ENCODE results near the gene CDYL2. TPM values are rescaled to one million over a fixed set of nuclear protein-coding genes. Genes with fewer than 3 reads are reported as not detected.

The CDYL2 gene
- total RNA-seq, 6 donors from 2014 or later, result 6.0 to 16.7 (median 8.0) TPM

DNA sequence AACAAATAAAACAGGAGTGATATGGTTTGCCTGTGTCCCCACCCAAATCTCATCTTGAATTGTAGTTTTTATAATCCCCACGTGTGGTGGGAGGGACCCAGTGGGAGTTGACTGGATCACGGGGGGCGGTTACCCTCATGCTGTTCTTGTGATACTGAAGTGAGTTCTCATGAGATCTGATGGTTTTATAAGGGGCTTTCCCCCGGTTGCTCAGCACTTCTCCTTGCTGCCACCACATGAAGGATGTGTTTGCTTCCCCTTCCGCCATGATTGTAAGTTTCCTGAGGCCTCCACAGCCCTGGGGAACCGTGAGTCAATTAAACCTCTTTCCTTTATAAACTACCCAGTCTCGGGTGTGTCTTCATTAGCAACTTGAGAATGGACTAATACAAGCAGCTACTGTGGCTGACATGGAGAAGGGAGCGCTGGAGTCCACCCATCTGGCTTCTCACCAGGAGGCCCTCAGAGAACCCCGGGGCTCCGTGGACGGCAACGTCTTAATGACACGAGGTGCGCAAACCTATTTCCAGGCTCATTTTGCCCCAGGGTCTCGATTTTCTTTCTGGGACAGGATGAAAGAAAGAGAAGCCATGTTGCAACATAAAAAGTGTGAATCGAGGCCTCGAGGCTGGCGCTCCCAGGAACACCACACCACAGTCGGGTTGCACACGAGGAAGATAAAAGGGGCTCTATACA, 134.1 kb downstream of the CDYL2 start:
- no peaks in the 10 kb centered on the region for H3K27me3 ChIP-seq
- ATAC-seq (ENCODE audit: low FRiP score in 2 of 2) (no peak), DNase-seq (no peak)
- no peaks in the 10 kb centered on the region for H3K4me1 ChIP-seq
- no peak overlapping the region for H3K4me3 ChIP-seq
- TF ChIP-seq POLR2AphosphoS5 (IDR thresholded peaks at IDR 0.05), result no peak
- TF ChIP-seq POLR2A (IDR thresholded peaks at IDR 0.05), result no peak
- TF ChIP-seq, protein P1, sequence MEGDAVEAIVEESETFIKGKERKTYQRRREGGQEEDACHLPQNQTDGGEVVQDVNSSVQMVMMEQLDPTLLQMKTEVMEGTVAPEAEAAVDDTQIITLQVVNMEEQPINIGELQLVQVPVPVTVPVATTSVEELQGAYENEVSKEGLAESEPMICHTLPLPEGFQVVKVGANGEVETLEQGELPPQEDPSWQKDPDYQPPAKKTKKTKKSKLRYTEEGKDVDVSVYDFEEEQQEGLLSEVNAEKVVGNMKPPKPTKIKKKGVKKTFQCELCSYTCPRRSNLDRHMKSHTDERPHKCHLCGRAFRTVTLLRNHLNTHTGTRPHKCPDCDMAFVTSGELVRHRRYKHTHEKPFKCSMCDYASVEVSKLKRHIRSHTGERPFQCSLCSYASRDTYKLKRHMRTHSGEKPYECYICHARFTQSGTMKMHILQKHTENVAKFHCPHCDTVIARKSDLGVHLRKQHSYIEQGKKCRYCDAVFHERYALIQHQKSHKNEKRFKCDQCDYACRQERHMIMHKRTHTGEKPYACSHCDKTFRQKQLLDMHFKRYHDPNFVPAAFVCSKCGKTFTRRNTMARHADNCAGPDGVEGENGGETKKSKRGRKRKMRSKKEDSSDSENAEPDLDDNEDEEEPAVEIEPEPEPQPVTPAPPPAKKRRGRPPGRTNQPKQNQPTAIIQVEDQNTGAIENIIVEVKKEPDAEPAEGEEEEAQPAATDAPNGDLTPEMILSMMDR (IDR thresholded peaks at IDR 0.05), result no peak
- no peak for TF ChIP-seq EP300 (IDR thresholded peaks at IDR 0.05)
- H3K27ac ChIP-seq, result no peak overlapping the region
- H3K9me3 ChIP-seq, result no peaks in the 10 kb centered on the region
- no peaks in the 10 kb centered on the region for H3K36me3 ChIP-seq
- 88 to 95% methylated on average over 20 of the region's 20 CpGs for WGBS, 2 donors

DNA sequence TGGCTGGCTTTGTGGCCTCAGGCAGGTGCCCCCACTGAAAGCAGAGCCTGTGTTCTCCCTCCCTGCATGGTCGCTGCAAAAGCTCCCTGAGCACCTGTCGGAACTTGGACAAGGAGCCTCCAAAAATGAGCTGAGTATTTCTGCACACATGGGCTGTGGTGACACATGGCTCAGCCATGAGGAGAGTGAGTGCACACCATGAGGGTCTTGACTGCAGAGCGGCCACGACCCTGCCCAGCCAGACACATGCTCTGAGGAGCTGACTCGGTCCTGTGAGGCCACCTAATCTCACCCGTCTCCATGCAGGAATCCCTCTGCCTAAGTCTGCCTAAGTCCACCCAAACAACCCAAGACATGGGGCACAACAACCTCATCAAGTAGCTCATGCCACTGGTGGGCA, 134.7 kb downstream of the CDYL2 start:
- DNase-seq, result peak in 1 of 2 donors; percentile 34
- Histone ChIP-seq H3K4me3 (no peak overlapping the region), H3K27ac (no peak overlapping the region), H3K36me3 (no peaks in the 10 kb centered on the region), H3K9me3 (no peaks in the 10 kb centered on the region), H3K27me3 (no peaks in the 10 kb centered on the region), H3K4me1 (no peaks in the 10 kb centered on the region)
- 92 to 97% methylated on average over 5 to 6 of the region's 6 CpGs for WGBS, 2 donors
- TF ChIP-seq EP300 (IDR thresholded peaks at IDR 0.05), result no peak
- no peak for TF ChIP-seq POLR2A (IDR thresholded peaks at IDR 0.05)
- no peak for TF ChIP-seq POLR2AphosphoS5 (IDR thresholded peaks at IDR 0.05)
- TF ChIP-seq, protein P1 (IDR thresholded peaks at IDR 0.05), result no peak
- no peak for ATAC-seq (ENCODE audit: low FRiP score in 2 of 2)

DNA sequence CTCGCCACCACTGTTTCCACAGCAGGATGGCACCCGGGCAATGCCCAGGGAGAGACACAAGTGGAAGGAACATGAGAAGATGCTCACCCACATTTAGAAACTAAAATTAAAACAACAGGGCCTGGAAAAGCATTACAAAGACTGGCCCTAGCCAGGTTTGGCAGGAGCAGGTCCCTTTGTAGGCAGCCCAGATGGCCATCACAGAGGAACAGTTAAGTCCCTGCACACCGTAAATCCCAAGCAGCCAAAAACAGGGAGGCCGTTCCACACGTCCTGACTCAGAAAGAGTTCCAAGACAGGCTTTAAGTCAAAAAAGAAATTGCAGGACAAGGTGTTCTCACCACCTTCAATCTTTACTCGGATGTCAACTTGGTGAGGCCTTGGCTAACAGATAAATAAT, 136.5 kb downstream of the CDYL2 start:
- no peaks in the 10 kb centered on the region for H3K27me3 ChIP-seq
- H3K27ac ChIP-seq, result no peak overlapping the region
- DNase-seq (no peak), ATAC-seq (ENCODE audit: low FRiP score in 2 of 2) (no peak)
- H3K4me3 ChIP-seq, result no peak overlapping the region
- H3K9me3 ChIP-seq, result no peaks in the 10 kb centered on the region
- TF ChIP-seq, protein P1 (IDR thresholded peaks at IDR 0.05), result no peak
- WGBS, 2 donors, result 96% methylated on average over 6 of the region's 6 CpGs
- no peaks in the 10 kb centered on the region for H3K4me1 ChIP-seq
- no peaks in the 10 kb centered on the region for H3K36me3 ChIP-seq

DNA sequence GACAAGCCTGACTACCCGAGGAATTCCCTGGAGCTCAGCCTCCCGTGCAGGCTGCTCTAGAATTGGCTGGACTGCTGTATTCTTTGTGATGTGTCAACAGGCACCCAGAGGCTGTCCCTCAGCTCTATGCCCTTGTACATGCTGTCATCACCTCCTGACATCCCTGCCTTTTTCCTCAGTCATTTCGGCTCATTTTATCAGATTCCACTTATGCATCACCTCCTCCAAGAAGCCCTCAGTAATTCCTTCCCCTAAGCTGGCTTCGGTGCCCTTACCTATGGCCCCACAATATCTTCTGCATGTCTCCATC, 137.2 kb downstream of the CDYL2 start:
- ATAC-seq (ENCODE audit: low FRiP score in 2 of 2) (no peak), DNase-seq (no peak)
- WGBS, 2 donors, result 89 to 91% methylated on average over 3 to 4 of the region's 4 CpGs
- Histone ChIP-seq H3K27ac (no peak overlapping the region), H3K4me3 (no peak overlapping the region), H3K9me3 (no peaks in the 10 kb centered on the region), H3K36me3 (no peaks in the 10 kb centered on the region), H3K4me1 (no peaks in the 10 kb centered on the region), H3K27me3 (no peaks in the 10 kb centered on the region)
- TF ChIP-seq POLR2A (IDR thresholded peaks at IDR 0.05) (no peak), POLR2AphosphoS5 (IDR thresholded peaks at IDR 0.05) (no peak), EP300 (IDR thresholded peaks at IDR 0.05) (no peak)
- TF ChIP-seq, protein P1 (IDR thresholded peaks at IDR 0.05), result no peak
